K562 (cell line): ENCODE results near the gene NDUFB3. TPM values are rescaled to one million over a fixed set of nuclear protein-coding genes. Genes with fewer than 3 reads are reported as not detected.
A peak's percentile ranks its signal among the peaks of the same experiment; 100 is the strongest.

Experiments used
- BRF2 ChIP-seq: IDR thresholded peaks from 3 replicates; pipeline ENCODE4 v1.6.1; 2011; ENCODE audit warnings: borderline replicate concordance, mild to moderate bottlenecking; ENCODE audit not compliant: insufficient read length, insufficient read depth
- CLOCK ChIP-seq: fragments of 250-450 bp; sonication (Bioruptor Pico); IDR thresholded peaks from 2 replicates; pipeline ENCODE4 v1.4.0; 2020; ENCODE audit warnings: mild to moderate bottlenecking, moderate library complexity, borderline replicate concordance
- ESRRA ChIP-seq: fragments of 450-650 bp; IDR thresholded peaks from 2 replicates; pipeline ENCODE4 v1.6.1; 2014; ENCODE audit warnings: low read depth, mild to moderate bottlenecking, moderate library complexity, borderline replicate concordance
- ETV6 ChIP-seq, 3 experiments: fragments of 150-350 bp in 1 of 3; sonication (generic) in 1 of 3; formaldehyde crosslinking in 1 of 3; IDR thresholded peaks; 2 replicates each; pipeline versions ENCODE4 v1.6.1 to v1.8.0; 2014 to 2022; ENCODE audit warnings: borderline replicate concordance in 2 of 3, low read depth in 2 of 3, antibody characterized with exemption in 1 of 3, low read length in 1 of 3, mild to moderate bottlenecking in 1 of 3, missing genetic modification reagents in 1 of 3
- FOS ChIP-seq: IDR thresholded peaks from 3 replicates; pipeline ENCODE4 v1.6.1; 2011; ENCODE audit not compliant: insufficient read length; ENCODE audit errors: extremely low read depth
- KHSRP ChIP-seq: fragments of 450-650 bp; IDR thresholded peaks from 2 replicates; pipeline ENCODE4 v1.6.1; 2017
- MEF2D ChIP-seq: conservative IDR thresholded peaks from 2 replicates; pipeline ENCODE4 v1.6.1; 2016; ENCODE audit warnings: low read depth, missing genetic modification characterization, missing compliant biosample characterization
- MLLT1 ChIP-seq, 2 experiments: fragments of 450-650 bp; IDR thresholded peaks; 2 replicates each; pipeline ENCODE4 v1.6.1; 2016
- NONO ChIP-seq, 2 experiments: fragments of 200-400 bp in 1 of 2; fragments of 450-650 bp in 1 of 2; formaldehyde crosslinking in 1 of 2; IDR thresholded peaks; 2 replicates each; pipeline ENCODE4 v1.6.1; 2017; ENCODE audit warnings: low read depth in 2 of 2, mild to moderate bottlenecking in 2 of 2, moderate library complexity in 2 of 2, low read length in 1 of 2
- PREB ChIP-seq: sonication (generic); formaldehyde crosslinking; IDR thresholded peaks from 2 replicates; pipeline ENCODE4 v1.8.1; 2023; ENCODE audit warnings: mild to moderate bottlenecking, missing genetic modification reagents
- RFX1 ChIP-seq: fragments of 450-650 bp; IDR thresholded peaks from 2 replicates; pipeline ENCODE4 v1.6.1; 2016; ENCODE audit warnings: mild to moderate bottlenecking, moderate library complexity
- RNF219 ChIP-seq: fragments of 250-450 bp; sonication (Bioruptor Pico); IDR thresholded peaks from 2 replicates; pipeline ENCODE4 v1.5.0; 2022; ENCODE audit warnings: mild to moderate bottlenecking
- SLC30A9 ChIP-seq: fragments of 250-450 bp; sonication (Bioruptor Pico); IDR thresholded peaks from 2 replicates; pipeline ENCODE4 v1.8.0; 2022; ENCODE audit warnings: mild to moderate bottlenecking, moderate library complexity
- SRSF3 ChIP-seq: fragments of 200-400 bp; formaldehyde crosslinking; IDR thresholded peaks from 2 replicates; pipeline ENCODE4 v1.6.1; 2016; ENCODE audit warnings: mild to moderate bottlenecking, low read length, moderate library complexity; ENCODE audit not compliant: insufficient read depth
- USF1 ChIP-seq: sonication (generic); formaldehyde crosslinking; IDR thresholded peaks from 2 replicates; pipeline ENCODE4 v1.9.0; 2022; ENCODE audit warnings: mild to moderate bottlenecking, missing genetic modification reagents
- polyA plus RNA-seq, 8 experiments: library from polyadenylated mRNA; depleted of rRNA in 4 of 8; stranded (reverse) in 5 of 8; unstranded in 3 of 8; fragments of >200 nt; fragmentation: Nextera tagmentation in 2 of 8; fragmentation: Illumina TruSeq in 1 of 8; extraction: Ambion mirVana in 2 of 8; extraction: Trizol in 1 of 8; gene quantifications; 2 replicates each; pipeline versions ENCODE4 v1.2.1 to v1.2.3, GENCODE V29; 2011 to 2014; ENCODE audit warnings: inconsistent platforms in 1 of 8, missing spikeins in 1 of 8
- total RNA-seq, 7 experiments: library from RNA; depleted of rRNA in 6 of 7; stranded (reverse); fragments of >200 nt in 6 of 7; fragmentation: Illumina TruSeq in 2 of 7; extraction: Trizol in 2 of 7; gene quantifications; 2 replicates each; pipeline versions ENCODE4 v1.2.1 to v1.2.3, GENCODE V29; 2011 to 2021; ENCODE audit warnings: low replicate concordance in 1 of 7

The NDUFB3 gene
- total and polyA plus RNA-seq, 9 of the 15 experiments (the other 6 are each of a cell fraction or from before 2014, with no cell fraction given): 126 to 786 (median 156) TPM

- TF ChIP-seq CLOCK (CRISPR knock-in tag): peak; percentile 97
- TF ChIP-seq MLLT1 (IDR thresholded peaks at IDR 0.05): no peak
- peak; percentile 93 for TF ChIP-seq RNF219 (CRISPR knock-in tag)
- no peak for TF ChIP-seq RFX1
- TF ChIP-seq BRF2: no peak
- TF ChIP-seq KHSRP: no peak
- TF ChIP-seq ETV6 (IDR thresholded peaks at IDR 0.05; ENCODE audit: borderline replicate concordance in 1 of 2, low read depth in 2 of 2, low read length in 1 of 2): no peak
- no peak for TF ChIP-seq ETV6 (CRISPR knock-in tag; IDR thresholded peaks at IDR 0.05; ENCODE audit: borderline replicate concordance)
- no peak for TF ChIP-seq SLC30A9
- TF ChIP-seq MEF2D: peak; percentile 96
- TF ChIP-seq PREB (CRISPR knock-in tag): no peak
- no peak for TF ChIP-seq SRSF3
- no peak for TF ChIP-seq FOS
- TF ChIP-seq NONO (IDR thresholded peaks at IDR 0.05; ENCODE audit: low read depth in 2 of 2, low read length in 1 of 2): no peak
- TF ChIP-seq USF1: no peak
- no peak for TF ChIP-seq ESRRA
Observed at GRCh38 chr2:201126308-201127151, 54.7 kb downstream of the NDUFB3 start (continued).
